HG02852 (cell line): ENCODE measurements around the gene FAM171A2.

Source experiments
- ATAC-seq: cut with Tn5 transposase; IDR thresholded peaks from one replicate; pipeline ENCODE4 v1.9.1; 2021; ENCODE audit warnings: mild to moderate bottlenecking, moderate library complexity; ENCODE audit not compliant: unreplicated experiment

Gene FAM171A2

DNA sequence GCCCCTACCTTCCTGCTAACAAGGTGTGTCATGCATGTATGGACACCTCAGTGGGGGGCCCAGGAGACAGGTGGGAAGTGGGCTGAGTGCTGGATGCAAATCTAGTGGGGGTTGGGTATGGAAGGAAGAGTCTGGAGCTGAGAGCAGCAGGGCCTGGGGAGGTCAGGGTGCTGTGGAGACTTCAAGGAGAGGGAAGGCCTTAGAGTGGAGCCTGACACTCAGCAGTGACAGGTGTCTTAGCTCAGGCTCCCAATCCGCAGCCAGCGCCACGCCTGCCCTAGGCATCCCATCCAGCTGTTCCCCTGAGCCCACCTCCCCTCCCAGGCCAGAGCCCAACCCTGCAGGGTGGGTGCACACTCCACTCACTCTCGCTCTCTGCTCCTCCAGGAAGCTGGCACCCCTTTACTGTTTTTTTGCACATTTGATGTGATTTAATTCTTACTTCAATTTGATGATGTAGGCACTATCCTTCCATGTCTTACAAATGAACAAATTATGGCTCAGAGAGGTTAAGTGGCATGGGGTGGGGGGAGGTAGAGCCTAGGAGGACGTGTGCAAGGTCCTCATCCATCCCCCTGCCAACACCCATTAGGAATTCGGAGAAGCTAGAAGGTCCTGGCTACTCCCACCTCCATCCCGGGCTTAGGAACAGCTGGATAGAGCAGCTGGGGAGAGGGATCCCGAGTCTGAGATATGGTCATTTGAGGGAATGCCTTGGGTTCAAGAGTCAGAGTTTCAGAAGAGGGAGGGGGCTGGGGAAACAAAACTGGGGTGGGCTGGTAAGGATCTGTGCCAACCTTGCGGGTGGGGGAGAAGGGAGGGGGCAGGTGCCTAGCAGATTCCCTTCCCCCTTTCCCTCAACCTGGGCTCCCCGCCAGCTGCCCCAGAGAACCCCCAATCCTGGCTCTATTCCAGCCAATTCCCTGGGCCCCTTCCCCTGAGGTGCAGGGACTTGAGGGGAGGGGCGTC, 2.1 kb downstream of the FAM171A2 start:
- no peak for ATAC-seq

DNA sequence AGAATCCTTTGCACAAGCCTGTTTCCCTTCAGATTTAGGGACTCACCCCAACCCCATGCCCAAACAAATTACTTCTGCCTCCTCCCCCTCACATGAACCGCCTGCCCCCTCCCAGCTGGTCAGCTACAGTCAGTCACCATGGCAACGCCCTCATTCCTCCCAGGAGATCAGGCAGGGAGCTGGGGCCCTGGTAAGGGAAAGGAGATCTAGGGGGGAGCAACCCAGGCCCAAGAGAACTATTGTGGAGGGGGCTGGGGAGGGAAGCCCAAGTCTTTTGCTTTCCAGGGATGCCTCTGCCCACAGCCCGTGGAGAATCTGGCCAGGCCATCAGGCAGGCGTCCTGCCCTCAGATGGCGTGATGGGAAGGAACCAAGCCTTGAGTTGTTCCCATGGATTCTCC, 2.8 kb downstream of the FAM171A2 start:
- no peak for ATAC-seq

DNA sequence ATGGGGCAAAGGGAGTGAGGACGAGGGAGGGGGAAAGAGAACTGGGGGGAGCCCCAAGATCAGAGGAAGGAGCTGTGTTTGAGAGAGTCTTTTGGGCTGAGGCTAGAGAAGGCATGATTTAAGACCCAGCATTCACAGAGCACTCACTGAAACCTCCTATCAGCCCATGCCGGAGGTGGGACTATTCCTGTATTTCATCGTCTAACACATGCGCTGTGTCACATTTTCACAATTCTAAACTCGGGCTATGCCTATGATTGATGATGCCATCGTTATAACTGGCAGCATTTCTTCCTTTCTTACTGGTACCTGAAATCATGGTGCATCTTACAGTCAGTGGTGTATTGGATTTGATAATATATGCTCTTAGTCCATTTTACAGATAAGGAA, 3.5 kb downstream of the FAM171A2 start:
- no peak for ATAC-seq

DNA sequence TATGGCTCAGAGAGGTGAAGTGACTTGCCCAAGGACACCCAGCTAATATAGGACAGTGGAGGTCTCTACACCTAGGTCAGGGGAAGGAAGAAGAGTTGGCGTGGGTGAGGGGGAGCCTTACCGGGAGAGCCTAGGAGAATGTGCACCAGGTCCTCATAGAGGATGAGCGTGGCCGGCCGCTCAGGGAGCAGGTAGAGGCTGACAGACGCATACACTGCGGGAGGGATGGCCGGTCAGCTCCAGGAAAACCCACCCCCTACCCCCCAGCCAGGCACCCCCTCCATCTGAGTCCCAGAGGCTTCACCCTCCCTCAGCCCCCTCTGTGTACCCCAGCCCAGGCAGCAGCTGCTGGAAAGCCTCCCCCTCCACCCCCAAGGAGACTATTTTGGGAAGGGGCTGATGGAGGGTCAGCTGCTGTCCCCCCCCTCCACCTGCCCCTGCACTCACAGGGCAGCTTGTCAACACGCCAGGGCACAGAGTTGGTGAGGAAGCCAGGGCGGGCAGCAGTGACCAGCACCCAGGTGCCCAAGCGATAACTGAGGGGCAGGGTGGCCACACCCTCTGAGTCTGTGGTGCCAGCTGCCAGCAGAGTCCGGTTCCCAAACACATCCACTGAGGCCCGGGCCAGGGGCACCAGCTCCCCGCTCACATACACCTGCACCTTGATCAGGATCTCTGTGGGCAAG, 4.1 kb downstream of the FAM171A2 start:
- no peak for ATAC-seq

DNA sequence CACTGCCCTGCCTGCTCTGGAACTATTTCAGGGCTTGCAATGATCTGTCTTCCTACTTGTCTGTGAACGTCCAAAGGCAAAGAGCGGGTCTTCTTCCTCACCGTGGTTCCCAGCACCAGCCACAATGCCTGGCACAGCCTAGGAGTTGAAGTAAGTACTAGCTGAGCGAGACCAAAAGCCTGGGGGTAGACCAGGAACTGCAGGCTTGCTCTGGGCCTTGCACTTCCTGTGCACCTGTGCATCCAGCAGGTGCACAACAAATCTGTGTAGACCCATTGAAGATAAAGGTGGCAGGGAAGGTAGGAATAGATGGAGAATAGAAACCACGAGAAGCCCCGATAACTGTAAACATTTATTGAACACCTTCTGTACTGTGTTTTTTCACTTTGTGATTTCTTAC, 4.6 kb downstream of the FAM171A2 start:
- no peak for ATAC-seq

DNA sequence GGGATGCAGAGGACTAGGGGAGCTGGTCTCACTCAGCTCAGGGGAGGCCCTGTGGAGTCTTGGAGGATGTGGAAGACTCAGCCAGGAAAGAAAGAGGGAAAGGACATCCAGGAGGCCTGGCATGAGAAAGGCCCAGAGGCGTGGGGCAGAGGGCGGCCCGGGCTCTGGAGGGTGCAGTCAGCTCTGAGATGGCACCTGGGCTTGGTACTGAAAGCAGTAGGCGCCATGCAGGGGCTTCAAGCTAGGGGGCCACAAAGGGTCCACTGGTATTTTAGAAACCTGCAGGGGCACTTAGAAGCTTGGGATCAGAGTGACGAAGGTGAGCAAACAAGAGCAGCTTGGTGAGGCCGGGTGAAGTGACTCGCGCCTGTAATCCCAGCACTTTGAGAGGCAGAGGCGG, 5.6 kb downstream of the FAM171A2 start:
- ATAC-seq = no peak

DNA sequence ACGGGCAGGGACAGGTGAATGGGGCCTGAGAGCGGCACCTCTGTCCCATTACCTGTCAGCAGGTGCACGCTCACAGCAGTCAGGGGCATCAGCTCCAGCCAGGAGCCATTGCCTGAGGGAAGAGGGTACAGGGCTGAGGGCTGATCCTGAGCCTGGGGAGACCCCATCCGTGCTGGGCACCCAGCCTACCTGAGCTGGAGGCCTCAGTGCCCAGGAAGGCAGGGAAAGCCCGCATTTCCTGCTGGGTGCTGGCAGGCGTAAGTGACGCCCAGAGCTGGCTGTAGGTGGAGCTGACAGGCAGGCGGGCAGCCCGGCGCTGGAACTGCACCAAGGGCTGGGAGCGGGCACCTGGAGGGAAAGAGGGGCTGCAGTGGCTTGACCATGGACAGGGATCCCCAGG, 7.4 kb downstream of the FAM171A2 start:
- ATAC-seq = no peak

DNA sequence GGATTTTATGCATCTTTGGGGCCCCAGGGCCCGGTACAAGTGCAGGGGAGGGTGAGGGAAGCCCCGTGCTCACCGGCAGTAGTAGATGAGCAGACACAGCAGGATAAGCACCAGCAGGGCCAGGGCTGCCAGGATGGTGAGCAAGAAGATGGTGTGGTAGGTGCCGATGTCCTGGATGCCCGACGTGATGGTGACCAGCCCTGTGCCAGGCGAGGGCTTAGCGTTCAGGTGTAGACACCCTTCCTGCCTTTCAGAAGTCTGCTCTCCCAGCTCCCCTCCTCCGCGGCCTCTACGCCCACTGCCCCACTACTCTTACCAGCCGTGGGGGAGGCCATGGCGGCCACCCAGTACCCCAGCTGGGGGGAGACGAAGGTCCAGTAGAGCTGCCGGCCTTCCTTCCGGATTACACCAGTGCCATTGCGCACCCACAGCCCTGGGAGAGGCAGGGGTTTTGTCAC, 8.0 kb downstream of the FAM171A2 start:
- ATAC-seq = no peak

DNA sequence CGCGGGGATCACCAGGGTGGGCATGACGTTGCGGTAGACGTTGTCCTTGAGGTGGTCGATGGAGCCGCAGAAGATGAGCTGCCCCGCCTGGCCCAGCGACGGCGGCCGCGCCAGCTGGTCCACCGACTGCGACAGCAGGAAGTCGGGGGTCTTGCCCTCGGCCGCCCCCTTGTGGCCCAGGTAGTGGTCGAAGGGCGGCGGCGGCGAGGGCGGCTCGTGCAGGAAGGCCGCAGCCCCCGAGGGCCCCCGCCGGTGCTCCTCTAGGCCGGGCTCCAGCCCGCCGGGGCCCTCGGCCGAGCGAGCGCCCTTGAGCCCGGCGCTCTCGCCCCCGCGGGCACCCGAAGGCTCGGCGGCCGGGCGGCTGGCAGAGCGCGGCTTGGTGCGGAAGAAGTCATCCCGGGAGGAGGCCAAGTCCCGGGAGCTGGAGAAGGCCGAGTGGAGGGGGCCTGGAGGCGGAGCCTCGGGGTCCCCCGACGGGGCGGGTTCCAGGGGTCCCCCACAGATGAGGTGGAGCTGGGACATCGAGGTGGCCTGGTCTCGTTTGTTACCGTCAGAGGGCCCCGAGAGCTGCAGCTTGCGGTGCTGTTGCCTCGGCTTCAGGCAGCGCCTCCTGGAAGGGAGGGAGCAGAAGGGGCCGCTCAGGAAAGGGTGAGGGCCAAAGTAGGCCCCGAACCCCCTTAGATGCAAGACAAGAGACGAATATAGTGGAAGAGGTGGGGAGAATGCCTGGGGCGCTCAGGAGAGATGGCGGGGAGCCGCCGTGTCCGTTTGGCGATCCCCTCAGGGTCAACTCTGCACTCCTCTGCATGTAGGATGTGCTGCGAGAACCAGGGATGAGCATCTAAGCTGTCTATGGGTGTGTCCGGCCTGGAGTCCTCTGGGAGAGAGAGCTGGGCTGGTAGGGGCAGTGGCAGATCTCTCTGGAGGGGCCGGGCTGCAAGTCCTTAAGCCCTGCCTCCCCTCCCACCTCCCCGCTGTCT, 8.8 kb downstream of the FAM171A2 start:
- no peak for ATAC-seq

DNA sequence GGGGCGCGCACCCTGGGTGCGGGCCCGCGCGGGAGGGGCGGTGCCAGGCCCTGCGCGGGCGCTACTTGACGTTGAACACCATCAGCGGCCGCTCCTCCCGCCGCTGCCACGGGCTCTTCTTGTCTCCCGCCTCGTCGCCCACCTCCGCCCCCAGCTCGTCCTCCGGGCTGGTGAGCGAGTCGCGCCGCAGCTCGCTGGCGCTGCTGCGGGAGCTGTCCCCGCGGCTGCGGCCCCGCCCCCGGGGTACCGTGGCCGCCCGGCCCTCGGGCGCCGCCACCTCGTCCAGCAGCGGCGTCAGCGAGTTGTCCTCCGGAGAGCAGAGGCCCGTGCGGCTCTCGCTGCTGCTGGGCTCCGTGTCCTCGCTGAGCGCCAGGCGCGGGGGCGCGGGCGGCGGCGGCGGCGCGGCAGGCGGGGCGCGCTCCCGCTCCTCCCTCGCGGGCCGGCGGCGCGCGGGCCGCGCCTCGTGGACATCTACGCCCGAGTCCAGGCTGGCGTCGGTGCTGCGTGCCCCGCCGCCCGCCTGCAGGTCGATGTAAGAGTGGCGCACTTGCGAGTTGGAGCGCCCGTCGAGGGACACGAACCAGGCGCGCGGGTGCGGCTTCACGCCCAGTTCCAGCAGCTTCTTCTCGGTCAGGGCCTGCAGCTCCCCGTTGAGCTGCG, 9.9 kb downstream of the FAM171A2 start:
- ATAC-seq = no peak

DNA sequence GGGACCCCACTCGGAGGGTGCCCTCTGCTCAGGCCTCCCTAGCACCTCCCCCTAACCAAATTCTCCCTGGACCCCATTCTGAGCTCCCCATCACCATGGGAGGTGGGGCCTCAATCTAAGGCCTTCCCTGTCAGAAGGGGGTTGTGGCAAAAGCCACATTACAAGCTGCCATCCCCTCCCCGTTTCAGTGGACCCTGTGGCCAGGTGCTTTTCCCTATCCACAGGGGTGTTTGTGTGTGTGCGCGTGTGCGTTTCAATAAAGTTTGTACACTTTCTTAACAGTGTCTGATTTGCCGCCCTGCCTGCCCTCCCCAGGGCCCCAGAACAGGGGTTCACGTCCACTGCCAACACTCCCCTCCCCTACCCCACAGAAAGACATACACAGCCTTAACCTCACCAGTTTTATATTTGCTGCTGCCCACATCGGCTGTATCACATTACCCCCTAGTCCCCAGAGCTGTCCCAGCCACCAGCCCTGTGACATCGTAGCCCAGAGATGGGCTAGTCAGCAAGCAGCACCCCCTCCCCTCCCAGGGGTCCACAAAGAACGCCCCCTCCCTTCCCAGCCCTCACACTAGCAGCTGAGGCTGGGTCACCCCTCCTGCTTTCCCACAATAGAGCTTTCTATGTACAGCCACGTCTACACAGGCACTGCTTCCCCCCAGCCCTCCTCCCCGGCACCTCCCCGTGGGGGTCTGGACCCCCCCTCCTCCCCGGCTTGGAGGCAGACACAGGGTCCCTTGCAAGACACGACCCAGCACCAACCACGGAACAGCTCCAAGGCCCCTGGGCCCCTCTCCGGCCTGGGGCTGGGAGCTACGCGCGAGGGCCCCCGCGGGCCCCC, 10.6 kb downstream of the FAM171A2 start:
- no peak for ATAC-seq

DNA sequence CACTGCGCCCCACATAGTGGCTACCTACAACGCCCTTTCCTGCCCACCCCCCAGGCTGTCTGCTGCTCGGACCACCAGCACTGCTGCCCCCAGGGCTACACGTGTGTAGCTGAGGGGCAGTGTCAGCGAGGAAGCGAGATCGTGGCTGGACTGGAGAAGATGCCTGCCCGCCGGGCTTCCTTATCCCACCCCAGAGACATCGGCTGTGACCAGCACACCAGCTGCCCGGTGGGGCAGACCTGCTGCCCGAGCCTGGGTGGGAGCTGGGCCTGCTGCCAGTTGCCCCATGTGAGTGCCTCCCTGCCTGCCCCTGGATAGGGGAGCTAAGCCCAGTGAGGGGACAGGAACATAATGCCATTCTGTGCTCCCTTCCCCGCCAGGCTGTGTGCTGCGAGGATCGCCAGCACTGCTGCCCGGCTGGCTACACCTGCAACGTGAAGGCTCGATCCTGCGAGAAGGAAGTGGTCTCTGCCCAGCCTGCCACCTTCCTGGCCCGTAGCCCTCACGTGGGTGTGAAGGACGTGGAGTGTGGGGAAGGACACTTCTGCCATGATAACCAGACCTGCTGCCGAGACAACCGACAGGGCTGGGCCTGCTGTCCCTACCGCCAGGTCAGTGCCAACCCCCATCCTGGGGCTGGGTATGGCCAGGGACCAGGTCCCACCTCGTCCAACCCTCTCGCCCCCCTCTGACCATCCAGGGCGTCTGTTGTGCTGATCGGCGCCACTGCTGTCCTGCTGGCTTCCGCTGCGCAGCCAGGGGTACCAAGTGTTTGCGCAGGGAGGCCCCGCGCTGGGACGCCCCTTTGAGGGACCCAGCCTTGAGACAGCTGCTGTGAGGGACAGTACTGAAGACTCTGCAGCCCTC, 11.5 kb downstream of the FAM171A2 start:
- ATAC-seq = no peak

DNA sequence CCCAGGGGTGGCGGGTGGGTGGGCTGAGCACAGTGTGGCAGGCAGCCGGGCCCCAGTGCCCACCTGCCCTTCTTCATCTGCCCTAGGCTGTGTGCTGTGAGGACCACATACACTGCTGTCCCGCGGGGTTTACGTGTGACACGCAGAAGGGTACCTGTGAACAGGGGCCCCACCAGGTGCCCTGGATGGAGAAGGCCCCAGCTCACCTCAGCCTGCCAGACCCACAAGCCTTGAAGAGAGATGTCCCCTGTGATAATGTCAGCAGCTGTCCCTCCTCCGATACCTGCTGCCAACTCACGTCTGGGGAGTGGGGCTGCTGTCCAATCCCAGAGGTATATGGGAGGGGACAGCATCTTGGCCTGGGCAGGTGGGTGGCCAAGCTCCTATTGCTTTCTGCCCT, 12.2 kb downstream of the FAM171A2 start:
- ATAC-seq = no peak

DNA sequence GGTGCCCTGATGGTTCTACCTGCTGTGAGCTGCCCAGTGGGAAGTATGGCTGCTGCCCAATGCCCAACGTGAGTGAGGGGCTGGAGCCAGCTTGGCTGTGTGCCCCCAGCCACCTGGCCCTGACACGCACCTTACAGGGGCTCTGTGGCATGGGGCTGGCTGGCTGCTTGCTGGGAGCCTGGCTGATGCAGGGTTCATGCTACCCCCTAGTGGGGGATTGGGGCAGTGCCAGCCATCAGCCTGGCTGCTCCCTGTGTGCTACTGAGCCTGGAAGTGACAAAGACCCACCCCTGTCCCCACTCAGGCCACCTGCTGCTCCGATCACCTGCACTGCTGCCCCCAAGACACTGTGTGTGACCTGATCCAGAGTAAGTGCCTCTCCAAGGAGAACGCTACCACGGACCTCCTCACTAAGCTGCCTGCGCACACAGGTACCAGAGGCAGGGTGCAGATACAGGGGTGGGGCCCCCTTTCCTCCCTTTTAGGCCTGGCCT, 12.9 kb downstream of the FAM171A2 start:
- ATAC-seq = no peak

DNA sequence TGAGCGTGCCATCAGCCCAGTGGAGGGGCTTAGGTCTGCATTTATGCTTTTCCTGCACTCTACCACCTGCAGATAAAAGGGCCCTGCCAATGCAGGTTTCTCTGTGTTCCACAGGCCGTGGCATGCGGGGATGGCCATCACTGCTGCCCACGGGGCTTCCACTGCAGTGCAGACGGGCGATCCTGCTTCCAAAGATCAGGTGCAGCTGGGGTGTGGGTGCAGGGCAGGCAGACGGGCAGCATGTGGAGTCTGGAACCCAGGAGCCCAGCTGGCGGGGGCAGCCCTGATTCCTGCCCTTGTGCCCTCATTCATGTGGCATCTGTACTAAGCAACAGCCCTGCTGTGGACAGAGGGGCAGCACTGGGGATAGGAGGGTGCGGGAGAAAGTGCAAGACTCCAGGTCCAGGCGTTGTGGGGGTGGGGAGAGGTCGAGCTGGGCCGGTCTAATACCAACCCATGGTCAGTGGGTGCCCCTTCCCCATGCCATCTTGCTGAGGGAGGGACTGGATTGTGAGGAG, 14.0 kb downstream of the FAM171A2 start:
- ATAC-seq = no peak

DNA sequence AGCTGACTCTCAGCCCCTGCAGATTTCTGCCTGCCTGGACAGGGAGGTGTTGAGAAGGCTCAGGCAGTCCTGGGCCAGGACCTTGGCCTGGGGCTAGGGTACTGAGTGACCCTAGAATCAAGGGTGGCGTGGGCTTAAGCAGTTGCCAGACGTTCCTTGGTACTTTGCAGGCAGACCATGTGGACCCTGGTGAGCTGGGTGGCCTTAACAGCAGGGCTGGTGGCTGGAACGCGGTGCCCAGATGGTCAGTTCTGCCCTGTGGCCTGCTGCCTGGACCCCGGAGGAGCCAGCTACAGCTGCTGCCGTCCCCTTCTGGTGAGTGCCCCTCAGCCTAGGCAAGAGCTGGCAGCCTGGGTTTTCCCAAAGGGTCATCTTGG, 14.7 kb downstream of the FAM171A2 start:
- no peak for ATAC-seq

DNA sequence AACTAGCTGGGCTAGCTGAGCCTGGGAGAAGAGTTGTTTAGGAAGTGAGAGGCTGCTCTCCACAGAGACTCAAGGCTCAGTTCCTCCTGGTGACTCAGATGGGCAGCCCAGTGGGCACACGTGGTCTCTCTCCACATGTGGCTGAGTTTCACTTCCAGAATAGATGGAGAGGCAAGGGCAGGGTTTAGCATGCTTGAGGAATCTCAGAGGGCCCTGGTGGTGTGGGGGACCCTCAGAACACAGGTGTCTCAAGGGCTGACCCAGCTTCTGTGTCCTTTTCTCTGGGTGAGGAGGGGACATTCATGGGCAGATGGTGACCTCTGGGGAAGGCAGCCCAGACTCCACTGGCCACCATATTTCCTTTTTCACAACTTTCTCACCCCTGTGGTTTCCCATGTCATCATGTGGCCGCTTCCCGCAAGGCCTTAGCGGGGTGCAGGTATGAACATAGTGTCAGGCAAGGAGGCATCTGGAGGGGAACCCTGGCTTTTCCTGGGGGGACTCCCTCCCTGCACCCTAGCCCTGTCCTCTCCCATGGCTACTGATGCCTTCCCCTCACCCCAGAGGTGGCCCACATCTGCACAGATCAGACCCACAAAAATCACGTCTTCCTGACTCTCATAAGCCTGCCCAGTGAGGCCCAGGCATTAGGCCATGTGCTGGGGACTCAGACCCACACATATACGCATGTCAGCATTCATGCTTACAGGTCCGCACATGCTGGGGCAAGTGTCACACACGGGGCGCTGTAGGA, 15.2 kb downstream of the FAM171A2 start:
- peak; percentile 35 for ATAC-seq
